ENCODE measurements around the gene TMED9.

DNA sequence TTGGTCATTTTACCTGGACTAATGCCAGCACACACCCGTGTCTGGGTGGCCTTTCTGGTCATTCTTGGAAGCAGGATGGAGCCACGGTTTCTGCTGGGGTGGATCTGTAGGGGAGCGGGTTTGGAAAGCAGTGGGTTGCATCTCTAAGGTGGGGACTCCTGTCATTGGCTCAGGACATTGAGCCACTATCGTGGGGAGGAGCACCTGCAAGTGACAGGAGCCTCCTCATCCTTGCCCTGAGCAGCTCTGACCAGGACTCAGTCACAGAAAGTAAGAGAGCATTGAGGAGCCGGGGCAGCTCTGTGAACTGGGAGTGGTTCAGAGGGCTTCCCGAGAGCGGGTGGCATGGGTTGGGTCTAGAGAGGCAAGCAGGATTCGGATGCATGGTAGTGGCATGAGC is 11.6 kb downstream of the TMED9 start:
- no peak for TF ChIP-seq CTCF (IDR thresholded peaks at IDR 0.05)
- TF ChIP-seq POLR2A (IDR thresholded peaks at IDR 0.05) = no peak

Data from heart left ventricle (tissue), 13 donors.